T-helper 2 cell (primary cell): Measurements from ENCODE around the gene IL22RA1.

Experiments used
- DNase-seq, 5 experiments: peaks; one replicate each; pipeline versions ENCODE4 v3.0.0 to v3.0.0-alpha.2; 2012 to 2022
- total RNA-seq, 2 donors: gene quantifications; one replicate each; lab custom pipeline; 2026; lab: John Stamatoyannopoulos, UW

Gene IL22RA1, protein sequence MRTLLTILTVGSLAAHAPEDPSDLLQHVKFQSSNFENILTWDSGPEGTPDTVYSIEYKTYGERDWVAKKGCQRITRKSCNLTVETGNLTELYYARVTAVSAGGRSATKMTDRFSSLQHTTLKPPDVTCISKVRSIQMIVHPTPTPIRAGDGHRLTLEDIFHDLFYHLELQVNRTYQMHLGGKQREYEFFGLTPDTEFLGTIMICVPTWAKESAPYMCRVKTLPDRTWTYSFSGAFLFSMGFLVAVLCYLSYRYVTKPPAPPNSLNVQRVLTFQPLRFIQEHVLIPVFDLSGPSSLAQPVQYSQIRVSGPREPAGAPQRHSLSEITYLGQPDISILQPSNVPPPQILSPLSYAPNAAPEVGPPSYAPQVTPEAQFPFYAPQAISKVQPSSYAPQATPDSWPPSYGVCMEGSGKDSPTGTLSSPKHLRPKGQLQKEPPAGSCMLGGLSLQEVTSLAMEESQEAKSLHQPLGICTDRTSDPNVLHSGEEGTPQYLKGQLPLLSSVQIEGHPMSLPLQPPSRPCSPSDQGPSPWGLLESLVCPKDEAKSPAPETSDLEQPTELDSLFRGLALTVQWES
- 0 reads per million in 2 donors for total RNA-seq

DNA sequence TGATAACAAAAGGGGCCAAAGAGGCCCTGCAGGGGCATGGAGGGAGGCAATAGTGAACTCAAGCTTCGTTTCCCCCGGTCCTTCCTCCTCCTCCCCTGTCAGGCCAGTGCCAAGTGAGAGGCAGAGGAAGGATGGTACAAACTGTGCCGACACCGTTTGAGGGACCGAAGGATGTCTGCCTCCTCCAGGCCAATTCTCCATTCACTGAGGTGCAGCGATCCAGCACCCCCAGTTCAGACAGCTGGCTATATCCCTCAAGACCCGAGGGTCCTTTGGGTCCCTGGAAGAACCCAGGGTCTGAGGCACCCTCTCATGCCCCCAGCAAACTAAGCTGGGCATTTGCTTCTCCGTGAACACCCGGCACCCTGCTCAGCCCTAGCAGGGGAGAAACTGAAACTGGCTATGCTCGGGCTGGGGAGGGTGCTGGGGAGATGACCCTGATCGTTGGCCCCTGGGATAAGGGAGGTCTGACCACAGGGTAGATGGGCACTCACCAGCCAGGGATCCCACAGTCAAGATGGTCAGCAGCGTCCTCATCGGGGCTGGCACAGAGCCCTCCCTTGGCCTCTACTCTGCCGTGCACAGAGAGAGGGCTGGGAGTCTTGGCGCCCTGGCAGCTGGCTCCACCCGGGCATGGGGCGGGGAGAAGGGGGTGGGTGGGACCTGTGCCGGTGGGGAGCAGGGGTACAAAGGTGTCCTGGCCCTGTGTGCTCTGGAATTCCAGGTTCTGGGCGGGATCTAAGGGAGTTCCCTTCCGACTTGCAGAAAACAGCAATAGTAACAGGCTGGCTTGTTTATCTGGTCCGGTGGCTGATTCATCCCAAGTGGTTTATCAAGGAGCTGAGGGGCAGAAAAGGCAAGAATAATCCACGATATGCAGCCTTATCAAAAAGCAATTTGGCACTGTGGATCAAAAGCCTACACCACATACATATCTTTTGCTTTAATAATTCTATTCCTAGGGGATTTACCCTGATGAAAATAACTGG, at the start of gene IL22RA1:
Gene IL22RA1 (minus strand): TSS at position 595 of the 989 bp plus-strand sequence. CDS start 58 bp downstream, at position 537.
- DNase-seq: no peak

DNA sequence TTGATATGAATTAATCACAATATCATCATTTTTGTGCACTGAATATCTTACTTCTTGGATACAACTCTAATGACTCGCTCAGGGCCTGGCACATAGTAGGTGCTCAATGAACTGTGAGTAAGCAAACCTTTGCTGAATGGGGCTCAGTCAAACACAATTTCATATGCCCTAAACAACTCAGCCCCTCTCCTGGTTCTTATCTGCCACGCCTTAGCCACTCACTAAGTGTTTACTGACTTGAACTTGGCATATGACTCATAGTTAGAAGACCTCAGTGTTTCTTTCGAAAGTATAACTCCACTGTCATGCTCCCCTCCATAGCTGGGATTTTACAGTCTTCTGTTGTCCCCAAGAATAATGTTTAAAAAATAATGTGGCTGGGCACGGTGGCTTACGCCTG, 48.9 kb upstream of the IL22RA1 start:
- peak in 2 of 5 experiments; percentile 8 to 90 for DNase-seq

GRCh38 chr1:24190983-24191461, 48.1 kb upstream of the IL22RA1 start:
- peak in 1 of 5 experiments; percentile 41 for DNase-seq

DNA sequence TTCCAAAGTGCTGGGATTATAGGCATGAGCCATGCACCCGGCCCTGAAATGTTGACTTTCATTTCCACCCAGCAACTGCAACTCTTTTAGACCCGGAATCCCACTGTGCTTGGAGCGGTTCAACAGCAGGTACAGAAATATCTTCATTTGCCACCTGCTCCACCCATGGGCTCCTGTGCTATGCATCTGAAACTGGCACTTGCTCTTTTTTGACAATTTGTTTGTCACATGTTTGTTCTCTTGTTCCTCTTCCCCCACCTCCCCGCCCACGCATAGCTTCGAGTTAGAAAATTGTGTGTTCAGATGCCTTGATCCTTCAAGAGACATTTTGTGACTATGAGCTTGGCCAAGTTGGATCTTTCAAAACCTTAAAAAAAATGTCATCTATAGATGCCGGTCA, 46.6 kb upstream of the IL22RA1 start:
- peak in 1 of 5 experiments; percentile 31 for DNase-seq

- DNase-seq: peak; percentile 58 to 81 (median 68)
These were observed 44.3 kb upstream of the IL22RA1 start, which contains the start of gene IFNLR1 for GRCh38 chr1:24186993-24187790. TSS of gene IFNLR1 (minus strand) at chr1:24187289. CDS start at chr1:24187248, 41 bp downstream.

- no peak for DNase-seq
These were observed 43.7 kb upstream of the IL22RA1 start for GRCh38 chr1:24186711-24186992.

DNA sequence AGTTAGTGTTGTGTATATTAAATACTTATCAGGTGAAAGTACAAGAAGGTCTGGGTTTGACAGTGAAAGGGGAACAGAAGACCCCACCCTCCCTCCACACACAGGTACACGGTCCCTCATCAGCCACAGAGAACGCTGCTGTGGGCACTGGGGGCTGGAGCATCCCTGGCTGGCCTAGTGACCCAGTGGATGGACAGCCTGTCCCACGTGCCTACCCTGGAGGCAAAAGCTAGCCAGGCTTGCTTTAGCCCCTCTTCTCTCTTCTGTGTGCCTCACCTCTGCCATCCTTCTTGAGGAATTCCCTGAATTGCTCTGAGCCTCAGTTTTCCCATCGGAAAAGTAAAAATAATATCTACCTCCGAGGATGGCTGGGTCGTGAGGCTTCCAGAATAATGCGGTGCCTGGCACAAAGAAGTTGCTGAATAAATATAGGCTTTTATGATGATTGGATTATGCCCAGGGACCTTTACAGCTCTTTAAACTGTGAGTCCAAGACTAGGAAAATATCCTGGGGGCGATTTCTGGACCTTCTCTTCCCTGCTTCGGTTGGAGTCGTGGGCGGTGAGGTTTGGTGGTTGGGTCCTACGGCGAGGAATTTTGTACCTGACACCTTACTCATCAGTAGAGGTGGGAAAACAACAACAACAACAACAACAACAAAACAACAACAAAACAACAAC, 43.2 kb upstream of the IL22RA1 start:
- no peak for DNase-seq

DNA sequence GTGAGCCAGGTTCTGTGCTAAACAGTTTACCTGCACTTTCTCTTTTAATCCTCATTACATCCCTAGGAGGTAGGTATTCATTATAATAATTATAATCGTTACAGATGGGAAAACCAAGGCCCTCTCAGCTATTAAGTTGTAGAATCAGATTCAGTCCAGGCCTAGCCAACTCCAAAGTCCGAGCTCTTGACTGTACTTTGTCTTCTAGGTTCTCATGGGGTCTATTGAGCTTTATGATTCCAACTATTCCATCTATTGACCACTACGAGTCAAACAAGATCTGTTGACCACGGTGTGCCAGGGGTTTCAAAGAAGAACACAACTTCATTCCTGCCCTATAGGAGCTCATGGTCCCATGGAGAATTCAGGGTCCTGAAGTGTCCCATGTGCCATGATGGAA, 42.1 kb upstream of the IL22RA1 start:
- DNase-seq: no peak

- no peak for DNase-seq
These were observed 39.1 kb upstream of the IL22RA1 start for GRCh38 chr1:24182061-24182460.

- no peak for DNase-seq
These were observed 38.7 kb upstream of the IL22RA1 start for GRCh38 chr1:24181619-24182018.

GRCh38 chr1:24180676-24181075, 37.7 kb upstream of the IL22RA1 start:
- DNase-seq: no peak

DNA sequence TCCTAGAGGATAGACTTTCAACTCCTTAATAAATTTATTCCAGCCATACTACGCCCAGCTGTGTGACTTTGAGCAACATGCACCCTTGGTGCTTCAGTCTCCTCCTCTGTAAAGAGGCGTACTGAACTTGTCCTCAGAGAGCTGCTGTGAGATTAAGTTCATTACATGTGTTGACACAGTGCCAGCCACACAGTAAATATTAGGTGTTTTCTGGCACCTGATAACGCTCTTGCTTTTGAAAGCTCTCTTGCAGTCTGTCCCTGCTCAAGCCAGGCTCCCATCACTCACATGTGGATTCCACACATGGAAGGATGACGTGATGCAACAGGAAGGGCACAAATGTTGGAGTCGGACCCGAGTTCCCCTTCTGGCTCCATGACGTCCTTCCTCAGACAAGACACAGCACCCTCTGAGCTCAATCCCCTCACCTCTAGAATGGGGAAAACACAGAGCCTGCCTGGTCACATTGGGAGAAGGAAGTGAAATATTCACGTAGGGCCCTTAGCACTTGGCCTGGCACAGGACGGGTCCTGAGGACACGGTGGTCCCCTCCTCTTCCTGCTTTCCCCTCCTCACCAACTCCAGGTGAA, 36.4 kb upstream of the IL22RA1 start:
- DNase-seq: no peak

- no peak for DNase-seq
These were observed 35.5 kb upstream of the IL22RA1 start for GRCh38 chr1:24178407-24178806.

GRCh38 chr1:24177161-24177560, 34.2 kb upstream of the IL22RA1 start:
- no peak for DNase-seq

DNA sequence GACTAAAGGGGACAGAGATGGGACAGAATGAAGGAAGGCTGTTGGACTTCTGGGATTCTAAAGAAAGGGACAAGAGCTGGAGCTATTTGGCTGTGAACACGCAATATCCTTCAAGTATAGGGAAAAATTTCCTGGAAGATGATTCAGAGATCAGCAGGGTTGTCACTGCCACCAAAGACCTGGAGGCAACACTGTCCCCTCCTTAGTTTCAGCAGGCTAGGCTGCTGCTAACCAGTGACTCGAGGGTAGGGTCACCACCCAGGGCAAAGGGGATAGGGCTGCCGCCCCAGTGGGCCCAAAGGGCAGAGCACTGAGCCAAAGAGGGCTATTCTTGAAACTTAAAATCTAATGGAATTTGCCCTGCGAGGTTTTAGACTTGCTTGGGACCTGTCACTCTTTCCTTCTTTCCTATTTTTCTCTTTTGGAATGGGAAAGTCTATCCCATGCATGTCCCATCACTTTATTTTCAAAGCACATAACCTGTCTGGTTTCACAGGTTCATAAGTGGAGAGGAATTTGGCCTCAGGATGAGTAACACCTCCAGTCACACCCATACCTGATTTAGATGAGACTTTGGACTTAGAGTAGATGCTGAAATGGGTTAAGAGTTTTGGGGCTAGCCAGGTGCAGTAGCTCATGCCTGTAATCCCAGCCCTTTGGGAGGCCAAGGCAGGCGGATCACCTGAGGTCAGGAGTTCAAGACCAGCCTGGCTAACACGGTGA, 32.3 kb upstream of the IL22RA1 start:
- DNase-seq: no peak

GRCh38 chr1:24173638-24174575, 31.0 kb upstream of the IL22RA1 start:
- no peak for DNase-seq

- no peak for DNase-seq
These were observed 29.7 kb upstream of the IL22RA1 start for GRCh38 chr1:24172598-24172997.

GRCh38 chr1:24169286-24169685, 26.3 kb upstream of the IL22RA1 start:
- no peak for DNase-seq

GRCh38 chr1:24168245-24168644, 25.3 kb upstream of the IL22RA1 start:
- DNase-seq: no peak
